Omental fat pad (tissue), 4 donors: Measurements from ENCODE around the gene PNPLA6. TPM values are rescaled to one million over a fixed set of nuclear protein-coding genes. Genes with fewer than 3 reads are reported as not detected.

ENCODE experiments used
- ATAC-seq: fragments of 150-250 bp; one replicate; pipeline ENCODE4 v1.9.1; 2016; ENCODE audit warnings: mild to moderate bottlenecking, moderate library complexity; ENCODE audit not compliant: low FRiP score
- DNase-seq: peaks from one replicate; pipeline ENCODE4 v3.0.0-alpha.2; 2019; ENCODE audit warnings: low spot score
- small RNA-seq: library from RNA; depleted of rRNA; stranded (forward); fragments of <200 nt; gene quantifications from one replicate; pipeline ENCODE3, GENCODE V24; 2016
- total RNA-seq, 4 donors: library from RNA; depleted of rRNA; stranded (reverse); fragments of >200 nt; gene quantifications; one replicate each; pipeline ENCODE4 v1.1.0, GENCODE V29; 2016
- TF ChIP-seq, protein P1 (sequence below), 3 donors: fragments of 450-650 bp; IDR thresholded peaks; one replicate each; pipeline ENCODE4 v1.5.1; 2016 to 2017; ENCODE audit warnings: antibody characterized with exemption in 3 of 3, mild to moderate bottlenecking in 3 of 3, moderate library complexity in 2 of 3

PNPLA6 gene
- total RNA-seq, 4 donors from 2014 or later: 50.3 to 92.4 (median 64.6) TPM

GRCh38 chr19:7607212-7607873 is 71.8 kb downstream of the PNPLA6 start:
- DNase-seq: no peak
- TF ChIP-seq, protein P1, sequence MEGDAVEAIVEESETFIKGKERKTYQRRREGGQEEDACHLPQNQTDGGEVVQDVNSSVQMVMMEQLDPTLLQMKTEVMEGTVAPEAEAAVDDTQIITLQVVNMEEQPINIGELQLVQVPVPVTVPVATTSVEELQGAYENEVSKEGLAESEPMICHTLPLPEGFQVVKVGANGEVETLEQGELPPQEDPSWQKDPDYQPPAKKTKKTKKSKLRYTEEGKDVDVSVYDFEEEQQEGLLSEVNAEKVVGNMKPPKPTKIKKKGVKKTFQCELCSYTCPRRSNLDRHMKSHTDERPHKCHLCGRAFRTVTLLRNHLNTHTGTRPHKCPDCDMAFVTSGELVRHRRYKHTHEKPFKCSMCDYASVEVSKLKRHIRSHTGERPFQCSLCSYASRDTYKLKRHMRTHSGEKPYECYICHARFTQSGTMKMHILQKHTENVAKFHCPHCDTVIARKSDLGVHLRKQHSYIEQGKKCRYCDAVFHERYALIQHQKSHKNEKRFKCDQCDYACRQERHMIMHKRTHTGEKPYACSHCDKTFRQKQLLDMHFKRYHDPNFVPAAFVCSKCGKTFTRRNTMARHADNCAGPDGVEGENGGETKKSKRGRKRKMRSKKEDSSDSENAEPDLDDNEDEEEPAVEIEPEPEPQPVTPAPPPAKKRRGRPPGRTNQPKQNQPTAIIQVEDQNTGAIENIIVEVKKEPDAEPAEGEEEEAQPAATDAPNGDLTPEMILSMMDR (IDR thresholded peaks at IDR 0.05): no peak
- ATAC-seq: no peak

DNA sequence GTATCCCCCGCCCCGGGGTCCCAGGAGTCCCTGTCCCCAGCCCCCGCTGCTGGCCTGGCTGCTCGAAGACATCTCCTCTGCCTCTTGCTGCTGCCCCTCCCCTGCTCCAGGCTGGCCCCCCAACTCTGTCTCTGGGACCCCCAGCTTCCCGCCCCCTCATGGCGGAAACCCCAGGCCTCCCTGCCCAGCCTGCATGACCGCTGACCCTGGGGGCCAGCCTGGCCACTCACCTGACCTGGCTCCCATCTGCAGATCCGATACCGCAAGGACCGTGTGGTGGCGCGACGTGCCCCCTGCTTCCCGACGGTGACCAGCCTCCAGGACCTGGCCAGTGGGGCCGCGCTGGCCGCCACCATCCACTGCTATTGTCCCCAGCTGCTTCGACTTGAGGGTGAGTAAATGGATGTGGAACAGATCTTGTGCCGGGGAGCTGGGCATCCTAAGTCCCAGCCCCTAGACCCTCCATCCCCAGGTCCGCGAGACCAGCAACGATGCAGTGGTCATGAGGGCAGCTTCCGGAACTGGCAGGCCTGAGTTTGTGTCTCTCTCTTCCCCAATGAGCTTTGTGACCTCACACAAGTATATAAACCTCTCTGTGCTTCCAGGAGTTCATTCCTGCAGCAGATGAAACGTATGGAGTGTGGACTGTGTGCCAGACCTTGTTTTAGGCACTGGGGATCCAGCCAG is 72.5 kb downstream of the PNPLA6 start:
- no peak for ATAC-seq
- TF ChIP-seq, protein P1 (IDR thresholded peaks at IDR 0.05): no peak
- DNase-seq: no peak

DNA sequence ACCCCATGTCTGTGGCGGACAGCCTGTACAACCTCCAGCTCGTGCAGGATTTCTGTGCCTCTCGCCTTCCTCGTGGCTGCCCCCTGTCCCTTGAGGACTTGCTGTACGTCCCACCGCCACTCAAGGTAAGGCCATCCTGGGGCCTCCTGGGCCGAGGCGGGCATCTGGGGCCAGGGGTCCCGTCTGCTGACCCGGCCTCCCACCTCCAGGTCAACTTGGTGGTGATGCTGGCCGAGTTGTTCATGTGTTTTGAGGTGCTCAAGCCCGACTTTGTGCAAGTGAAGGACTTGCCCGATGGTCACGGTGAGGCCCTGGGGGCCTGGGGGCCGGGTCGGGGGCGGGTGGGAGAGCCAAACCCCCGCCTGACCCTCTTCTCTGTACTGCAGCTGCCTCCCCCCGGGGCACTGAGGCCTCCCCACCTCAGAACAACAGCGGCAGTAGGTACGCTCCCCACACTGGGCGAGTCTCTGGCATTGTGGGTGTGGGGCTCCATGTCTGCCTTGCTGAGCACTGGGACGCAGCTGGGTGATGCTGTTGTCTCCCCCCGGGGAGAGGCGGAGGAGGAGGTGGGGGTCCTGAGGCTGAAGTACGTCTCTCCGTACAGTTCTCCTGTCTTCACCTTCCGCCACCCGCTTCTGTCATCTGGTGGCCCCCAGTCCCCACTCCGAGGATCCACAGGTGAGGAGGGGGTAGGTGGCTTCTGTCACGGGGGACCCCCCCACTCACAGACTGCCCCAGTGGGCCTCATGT is 75.1 kb downstream of the PNPLA6 start:
- TF ChIP-seq, protein P1 (IDR thresholded peaks at IDR 0.05): no peak
- DNase-seq: no peak
- ATAC-seq: no peak

Small RNAs within 50 kb of the gene (small RNA-seq; reads per million reads assigned to genes)
- gene AC008878.2: not detected

Other genes with a start within 250 kb of the PNPLA6 start
- gene INSR, start 241.3 kb upstream of the PNPLA6 start, total RNA-seq: 100 to 1,000 TPM in 1 of 4 donors, 10 to 100 TPM in 3; 67.1 to 120 (median 80.2) TPM
- gene ARHGEF18, start 186.8 kb upstream of the PNPLA6 start, total RNA-seq: 10 to 100 TPM; 13.6 to 24.1 (median 19.4) TPM
- gene PEX11G, start 46.7 kb upstream of the PNPLA6 start, total RNA-seq: 1 to 10 TPM; 4.4 to 9.9 (median 4.7) TPM
- 10 to 100 TPM; 31.9 to 49.8 (median 36.6) TPM for gene ZNF358, start 19.6 kb upstream of the PNPLA6 start, total RNA-seq
- gene MCOLN1, start 13.1 kb upstream of the PNPLA6 start, total RNA-seq: 10 to 100 TPM; 24.5 to 41.1 (median 31.9) TPM
- gene CAMSAP3, start 60.1 kb downstream of the PNPLA6 start, total RNA-seq: 1 to 10 TPM in 1 of 4 donors, under 1 TPM in 2, not detected in 1; 0.36 to 1.0 (median 0.69) TPM
- gene XAB2, start 93.8 kb downstream of the PNPLA6 start, total RNA-seq: 10 to 100 TPM; 22.5 to 37.0 (median 27.8) TPM
- gene PET100, start 94.1 kb downstream of the PNPLA6 start, total RNA-seq: 10 to 100 TPM; 11.2 to 22.8 (median 17.0) TPM
- not detected for gene PCP2, start 98.0 kb downstream of the PNPLA6 start, total RNA-seq
- gene STXBP2, start 101.4 kb downstream of the PNPLA6 start, total RNA-seq: 10 to 100 TPM; 29.7 to 46.1 (median 37.7) TPM
- gene RETN, start 133.3 kb downstream of the PNPLA6 start, total RNA-seq: 1 to 10 TPM in 1 of 4 donors, not detected in 3; 1.6 TPM
- gene MCEMP1, start 141.4 kb downstream of the PNPLA6 start, total RNA-seq: 1 to 10 TPM; 2.2 to 6.5 (median 3.4) TPM
- 10 to 100 TPM; 54.1 to 83.6 (median 76.7) TPM for gene TRAPPC5, start 145.1 kb downstream of the PNPLA6 start, total RNA-seq
- gene FCER2, start 166.4 kb downstream of the PNPLA6 start, total RNA-seq: 1 to 10 TPM in 2 of 4 donors, under 1 TPM in 2; 0.65 to 1.8 (median 1.0) TPM
- gene CLEC4G, start 196.4 kb downstream of the PNPLA6 start, total RNA-seq: 1 to 10 TPM; 2.3 to 9.3 (median 6.0) TPM
- gene CD209, start 211.8 kb downstream of the PNPLA6 start, total RNA-seq: 10 to 100 TPM; 12.7 to 21.8 (median 17.2) TPM
- gene CLEC4M, start 227.5 kb downstream of the PNPLA6 start, total RNA-seq: under 1 TPM in 2 of 4 donors, not detected in 2; 0.56 to 0.93 TPM